ENCODE data around the gene FTH1. TPM values are rescaled to one million over a fixed set of nuclear protein-coding genes. Genes with fewer than 3 reads are reported as not detected.

The FTH1 gene
- total RNA-seq, 1 experiment from 2014 or later, result 3,345 TPM

DNA sequence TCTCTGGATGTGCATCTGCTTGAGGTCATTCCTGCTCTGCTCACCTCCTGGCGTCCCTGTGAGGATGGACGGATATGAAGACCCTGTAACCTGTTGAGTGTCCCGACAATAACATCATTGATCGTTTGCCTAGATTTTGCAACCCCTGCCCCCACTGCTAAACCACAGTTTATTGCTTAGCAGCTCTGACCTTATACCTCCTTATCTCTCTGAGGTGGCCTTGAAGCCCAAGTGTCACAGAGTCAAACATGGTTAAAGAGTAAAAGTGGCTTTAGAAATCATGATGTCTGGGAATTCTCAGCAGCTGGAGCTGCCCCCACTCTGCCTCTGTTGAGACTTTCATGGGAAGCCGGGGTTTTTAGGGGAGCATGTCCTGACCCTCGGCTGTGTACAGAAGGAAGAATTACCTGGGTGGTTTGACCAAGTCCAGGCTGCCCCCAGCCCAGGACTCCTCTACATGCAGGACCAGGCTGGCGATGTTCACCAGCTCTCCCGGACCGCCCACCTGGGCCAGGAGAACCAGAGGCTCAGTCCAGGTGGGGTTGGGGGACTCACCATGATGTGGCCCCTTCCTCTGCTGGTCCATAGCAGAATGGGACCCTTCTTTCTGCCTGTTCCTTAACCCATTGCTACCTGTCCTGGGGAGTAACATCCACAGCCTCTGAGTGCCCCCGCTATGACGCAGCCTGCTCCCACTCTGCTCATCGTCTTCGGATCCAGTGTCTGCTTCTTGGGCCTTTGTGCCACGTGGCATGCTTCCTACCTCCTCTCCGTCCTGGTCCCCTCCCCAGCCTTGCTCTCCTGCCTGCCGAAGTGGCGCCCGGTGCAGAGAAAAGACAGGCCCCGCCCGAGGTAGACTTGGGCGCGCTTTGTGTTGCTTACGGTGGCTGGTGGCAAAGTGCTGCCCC lies 33.4 kb upstream of the FTH1 start:
- BruUV-seq (replicated peaks), result no TSS peak
- CTCF ChIA-PET, result no interaction called here
- no peak for TF ChIP-seq CBX3 (IDR thresholded peaks at IDR 0.05; ENCODE audit: low read depth)
- TF ChIP-seq EZH2 (IDR thresholded peaks at IDR 0.05), result no peak
- TF ChIP-seq EZH2phosphoT487 (IDR thresholded peaks at IDR 0.05; ENCODE audit: borderline replicate concordance), result no peak
- TF ChIP-seq, protein P1, sequence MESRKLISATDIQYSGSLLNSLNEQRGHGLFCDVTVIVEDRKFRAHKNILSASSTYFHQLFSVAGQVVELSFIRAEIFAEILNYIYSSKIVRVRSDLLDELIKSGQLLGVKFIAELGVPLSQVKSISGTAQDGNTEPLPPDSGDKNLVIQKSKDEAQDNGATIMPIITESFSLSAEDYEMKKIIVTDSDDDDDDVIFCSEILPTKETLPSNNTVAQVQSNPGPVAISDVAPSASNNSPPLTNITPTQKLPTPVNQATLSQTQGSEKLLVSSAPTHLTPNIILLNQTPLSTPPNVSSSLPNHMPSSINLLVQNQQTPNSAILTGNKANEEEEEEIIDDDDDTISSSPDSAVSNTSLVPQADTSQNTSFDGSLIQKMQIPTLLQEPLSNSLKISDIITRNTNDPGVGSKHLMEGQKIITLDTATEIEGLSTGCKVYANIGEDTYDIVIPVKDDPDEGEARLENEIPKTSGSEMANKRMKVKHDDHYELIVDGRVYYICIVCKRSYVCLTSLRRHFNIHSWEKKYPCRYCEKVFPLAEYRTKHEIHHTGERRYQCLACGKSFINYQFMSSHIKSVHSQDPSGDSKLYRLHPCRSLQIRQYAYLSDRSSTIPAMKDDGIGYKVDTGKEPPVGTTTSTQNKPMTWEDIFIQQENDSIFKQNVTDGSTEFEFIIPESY (IDR thresholded peaks at IDR 0.05; ENCODE audit: extremely low read depth, insufficient replicate concordance, low read length), result no peak
- no peak for TF ChIP-seq ATF3 (IDR thresholded peaks at IDR 0.05)
- no peak for TF ChIP-seq SIN3A (IDR thresholded peaks at IDR 0.05; ENCODE audit: low read depth)
- no peak for TF ChIP-seq JUND (IDR thresholded peaks at IDR 0.05)
- no peak for TF ChIP-seq SRF (IDR thresholded peaks at IDR 0.05; ENCODE audit: low read depth)
- TF ChIP-seq FOSL1 (IDR thresholded peaks at IDR 0.05; ENCODE audit: low read depth), result no peak
- Histone ChIP-seq H3K79me2 (ENCODE audit: insufficient read depth, low read length) (no peaks in the 10 kb centered on the region), H4K20me1 (ENCODE audit: insufficient read depth) (no peaks in the 10 kb centered on the region), H3K9me3 (ENCODE audit: control insufficient read depth in 1 of 2, insufficient read depth in 1 of 2, low read depth in 1 of 2, low read length in 2 of 2) (peaks cover 0 to 7% of the 10 kb centered on the region in 2 experiments; a peak in 1 of 4 replicates), H3K36me3 (ENCODE audit: control insufficient read depth in 1 of 2, insufficient read depth in 2 of 2, low read length in 2 of 2) (no peaks in the 10 kb centered on the region), H3K4me2 (ENCODE audit: low read length) (no peak overlapping the region), H2AFZ (ENCODE audit: low read depth, low read length, poor library complexity, severe bottlenecking) (no peak overlapping the region), H3K9me2 (ENCODE audit: insufficient read depth) (no peaks in the 10 kb centered on the region), H3K27ac (ENCODE audit: low read depth, low read length) (no peak overlapping the region), H3K4me3 (replicated peaks in 1 of 2; ENCODE audit: low read depth in 1 of 2, low read length in 2 of 2) (no peak overlapping the region), H3K4me1 (ENCODE audit: control insufficient read depth in 1 of 2, insufficient read depth in 2 of 2, low read length in 2 of 2) (peaks cover 3 to 10% of the 10 kb centered on the region in 2 experiments; a peak in 3 of 4 replicates), H3K27me3 (ENCODE audit: insufficient read depth, low read length) (no peaks in the 10 kb centered on the region), H3K9ac (ENCODE audit: low read length) (no peak overlapping the region)
- ATAC-seq (no peak), DNase-seq (ENCODE audit: low read depth, low spot score) (no peak)
- RAD21 ChIA-PET (ENCODE audit: low non-redundant PET in 1 of 2, low total read pairs in 2 of 2, uncharacterized antibody in 2 of 2, unreplicated experiment in 2 of 2), result no interaction called here
- intact Hi-C loops (cut with micrococcal nuclease), result no loop called here
- POLR2A ChIA-PET, result no interaction called here
